T-cell (primary cell): ENCODE results near the gene MALAT1. TPM values are rescaled to one million over a fixed set of nuclear protein-coding genes. Genes with fewer than 3 reads are reported as not detected.

Experiments used
- ATAC-seq, 4 experiments: fragments of 200-7000 bp in 3 of 4; fragments of 150-1000 bp in 1 of 4; cut with Tn5 transposase; replicated peaks in 1 of 4; 1 replicate in 3 of 4; 2 replicates in 1 of 4; pipeline ENCODE4 v1.10.0; 2021; ENCODE audit warnings: moderate library complexity in 3 of 4, mild to moderate bottlenecking in 2 of 4, moderate number of reproducible peaks in 1 of 4
- CTCF ChIA-PET, 2 donors: fragments of 300-600 bp; sonication (Branson Sonifier 250); formaldehyde crosslinking; loops; one replicate each; lab custom pipeline; 2022; ENCODE audit warnings: antibody characterized with exemption in 2 of 2; lab: Charles Lee
- POLR2A ChIA-PET, 2 donors: fragments of 300-600 bp; sonication (Branson Sonifier 250); formaldehyde crosslinking; loops; one replicate each; lab custom pipeline; 2022; ENCODE audit warnings: antibody characterized with exemption in 2 of 2; lab: Charles Lee
- DNase-seq, 35 experiments: peaks; one replicate each; pipeline versions ENCODE4 v3.0.0 to v3.0.0-alpha.2; 2013 to 2023
- H3K27ac ChIP-seq: one replicate; pipeline ENCODE4 v1.5.1; 2013; ENCODE audit warnings: low read length
- H3K27me3 ChIP-seq, 2 experiments: replicated peaks in 1 of 2; 1 replicate in 1 of 2; 2 replicates in 1 of 2; pipeline versions ENCODE4 v1.6.1 to v1.7.0; 2013; ENCODE audit warnings: low read length in 1 of 2, mixed read lengths in 1 of 2; ENCODE audit not compliant: control insufficient read depth in 2 of 2, insufficient read depth in 2 of 2; ENCODE audit errors: extremely low read depth in 1 of 2
- H3K36me3 ChIP-seq, 2 donors: 1 replicate in 1 of 2; 2 replicates in 1 of 2; pipeline versions ENCODE4 v1.6.1 to v1.7.0; 2013; ENCODE audit warnings: low read length in 1 of 2; ENCODE audit not compliant: control insufficient read depth in 2 of 2, insufficient read depth in 1 of 2; ENCODE audit errors: extremely low read depth in 1 of 2
- H3K4me1 ChIP-seq, 2 experiments: 1 replicate in 1 of 2; 2 replicates in 1 of 2; pipeline versions ENCODE4 v1.6.1 to v1.7.0; 2013; ENCODE audit warnings: low read length in 2 of 2, mixed read lengths in 1 of 2; ENCODE audit not compliant: insufficient read depth in 2 of 2, control insufficient read depth in 1 of 2; ENCODE audit errors: extremely low read depth in 1 of 2
- H3K4me3 ChIP-seq, 2 donors: 1 replicate in 1 of 2; 2 replicates in 1 of 2; pipeline versions ENCODE4 v1.5.1 to v1.7.0; 2013; ENCODE audit warnings: mild to moderate bottlenecking in 2 of 2, low read length in 1 of 2, moderate library complexity in 1 of 2; ENCODE audit not compliant: control insufficient read depth in 1 of 2; ENCODE audit errors: extremely low read depth in 1 of 2
- H3K9me3 ChIP-seq: 2 replicates; pipeline ENCODE4 v1.7.0; 2013
- H3K27ac Mint-ChIP-seq, 2 donors: one replicate each; pipeline ENCODE4 v1.8.0; 2020 to 2021; ENCODE audit warnings: mild to moderate bottlenecking in 2 of 2, mixed read lengths in 2 of 2
- H3K27me3 Mint-ChIP-seq, 2 donors: one replicate each; pipeline ENCODE4 v1.8.0; 2021 to 2022; ENCODE audit warnings: mixed read lengths in 2 of 2
- H3K36me3 Mint-ChIP-seq: one replicate; pipeline ENCODE4 v1.8.0; 2021; ENCODE audit warnings: mixed read lengths
- H3K4me1 Mint-ChIP-seq, 3 donors: one replicate each; pipeline ENCODE4 v1.8.0; 2020 to 2022; ENCODE audit warnings: mixed read lengths in 3 of 3, mild to moderate bottlenecking in 1 of 3
- H3K4me3 Mint-ChIP-seq, 3 donors: one replicate each; pipeline ENCODE4 v1.8.0; 2020 to 2022; ENCODE audit warnings: mild to moderate bottlenecking in 3 of 3, mixed read lengths in 3 of 3, moderate library complexity in 3 of 3
- H3K9me3 Mint-ChIP-seq, 3 donors: one replicate each; pipeline ENCODE4 v1.8.0; 2020 to 2022; ENCODE audit warnings: mixed read lengths in 3 of 3
- WGBS: methylation state at CpG from one replicate; pipeline ENCODE4 v1.1.5; 2013; ENCODE audit warnings: missing lambda C conversion rate; ENCODE audit not compliant: insufficient coverage; 5-methylcytosine and 5-hydroxymethylcytosine counted together
- total RNA-seq, 35 experiments: library from RNA in 6 of 35; stranded (reverse) in 6 of 35; fragments of 120-200 nt in 1 of 35; gene quantifications; one replicate each; pipeline versions ENCODE4 v1.2.1 to v1.2.4 and lab custom pipeline; 2013 to 2026

The MALAT1 gene
- total RNA-seq, 5 donors from 2014 or later (not counting 1 experiment from before 2014, with no cell fraction given), result 21,382 to 33,585 (median 22,045) TPM

DNA sequence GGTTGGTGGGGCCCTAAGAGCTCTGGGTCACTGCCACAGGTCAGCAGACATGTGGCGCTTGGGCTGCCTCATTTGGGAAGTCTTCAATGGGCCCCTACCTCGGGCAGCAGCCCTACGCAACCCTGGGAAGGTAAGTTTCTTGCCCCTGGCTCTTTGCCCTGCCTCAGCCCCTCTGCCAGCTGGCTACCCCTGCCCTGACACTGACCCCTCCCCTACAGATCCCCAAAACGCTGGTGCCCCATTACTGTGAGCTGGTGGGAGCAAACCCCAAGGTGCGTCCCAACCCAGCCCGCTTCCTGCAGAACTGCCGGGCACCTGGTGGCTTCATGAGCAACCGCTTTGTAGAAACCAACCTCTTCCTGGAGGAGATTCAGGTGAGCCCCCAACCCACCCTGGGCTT is 27.9 kb downstream of the MALAT1 start:
- no peak for DNase-seq
- peak overlapping the region; percentile 47 to 79 (median 73) for H3K4me3 Mint-ChIP-seq
- H3K4me1 ChIP-seq, result peaks cover 40 to 61% of the 10 kb centered on the region in 2 experiments
- no peak overlapping the region for H3K27ac ChIP-seq
- peak overlapping the region in 1 of 2 donors; percentile 31 for H3K27ac Mint-ChIP-seq
- peaks cover 13 to 43% of the 10 kb centered on the region in 2 donors for H3K36me3 ChIP-seq
- H3K4me1 Mint-ChIP-seq, result peaks cover 53 to 61% (median 57%) of the 10 kb centered on the region in 3 donors
- peaks cover 0 to 2% of the 10 kb centered on the region in 2 donors for H3K27me3 Mint-ChIP-seq
- POLR2A ChIA-PET, result interaction anchor here in 1 of 2 donors (0.7 kb wide), 1 partner anchor 90 kb away, joined by 3 read pairs; no protein-coding TSS in a partner anchor
- no peaks in the 10 kb centered on the region for H3K9me3 Mint-ChIP-seq
- ATAC-seq, result no peak
- peaks cover 27% of the 10 kb centered on the region for H3K36me3 Mint-ChIP-seq
- H3K27me3 ChIP-seq, result no peaks in the 10 kb centered on the region
- CTCF ChIA-PET, result no interaction called here
- no peaks in the 10 kb centered on the region for H3K9me3 ChIP-seq
- 94% methylated on average over 7 of the region's 8 CpGs for WGBS
- H3K4me3 ChIP-seq, result no peak overlapping the region

DNA sequence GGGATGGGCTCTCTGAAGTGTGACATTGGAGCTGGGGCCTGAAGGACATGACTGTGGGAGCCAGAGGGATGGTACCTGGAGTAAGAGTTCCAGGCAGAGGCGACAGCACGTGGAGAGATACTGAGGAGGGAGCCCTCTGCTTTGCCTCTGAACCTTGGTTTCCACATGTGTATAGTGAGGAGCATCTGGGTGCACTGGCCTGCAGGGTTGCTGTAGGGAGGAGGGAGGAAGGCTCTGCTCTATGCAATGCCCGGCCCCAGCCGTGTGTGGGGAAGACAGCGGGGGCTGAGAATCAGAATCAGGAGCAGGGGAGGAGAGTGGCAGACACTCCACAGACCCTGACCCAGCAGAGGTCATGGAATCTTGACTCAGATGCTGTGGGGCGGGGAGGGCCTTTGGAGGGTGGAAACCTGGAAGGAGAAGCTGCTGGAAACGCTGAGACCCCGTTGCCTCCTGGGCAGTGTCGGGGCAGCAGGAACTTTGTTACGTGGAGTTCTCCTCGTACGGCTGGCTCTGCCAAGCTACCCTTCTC is 30.0 kb downstream of the MALAT1 start:
- H3K36me3 Mint-ChIP-seq, result peaks cover 31% of the 10 kb centered on the region
- Histone ChIP-seq H3K9me3 (no peaks in the 10 kb centered on the region), H3K4me1 (peaks cover 22 to 44% of the 10 kb centered on the region in 2 experiments), H3K4me3 (no peak overlapping the region), H3K27ac (no peak overlapping the region), H3K27me3 (no peaks in the 10 kb centered on the region), H3K36me3 (peaks cover 17 to 57% of the 10 kb centered on the region in 2 donors)
- DNase-seq, result no peak
- no peak overlapping the region for H3K4me3 Mint-ChIP-seq
- H3K27me3 Mint-ChIP-seq, result peaks cover 0 to 2% of the 10 kb centered on the region in 2 donors
- no peak for ATAC-seq
- peak overlapping the region; percentile 9 to 49 for H3K27ac Mint-ChIP-seq
- peaks cover 32 to 43% (median 40%) of the 10 kb centered on the region in 3 donors for H3K4me1 Mint-ChIP-seq
- ChIA-PET POLR2A (no interaction called here), CTCF (no interaction called here)
- no peaks in the 10 kb centered on the region for H3K9me3 Mint-ChIP-seq
- WGBS, result 97% methylated on average over 4 of the region's 12 CpGs

DNA sequence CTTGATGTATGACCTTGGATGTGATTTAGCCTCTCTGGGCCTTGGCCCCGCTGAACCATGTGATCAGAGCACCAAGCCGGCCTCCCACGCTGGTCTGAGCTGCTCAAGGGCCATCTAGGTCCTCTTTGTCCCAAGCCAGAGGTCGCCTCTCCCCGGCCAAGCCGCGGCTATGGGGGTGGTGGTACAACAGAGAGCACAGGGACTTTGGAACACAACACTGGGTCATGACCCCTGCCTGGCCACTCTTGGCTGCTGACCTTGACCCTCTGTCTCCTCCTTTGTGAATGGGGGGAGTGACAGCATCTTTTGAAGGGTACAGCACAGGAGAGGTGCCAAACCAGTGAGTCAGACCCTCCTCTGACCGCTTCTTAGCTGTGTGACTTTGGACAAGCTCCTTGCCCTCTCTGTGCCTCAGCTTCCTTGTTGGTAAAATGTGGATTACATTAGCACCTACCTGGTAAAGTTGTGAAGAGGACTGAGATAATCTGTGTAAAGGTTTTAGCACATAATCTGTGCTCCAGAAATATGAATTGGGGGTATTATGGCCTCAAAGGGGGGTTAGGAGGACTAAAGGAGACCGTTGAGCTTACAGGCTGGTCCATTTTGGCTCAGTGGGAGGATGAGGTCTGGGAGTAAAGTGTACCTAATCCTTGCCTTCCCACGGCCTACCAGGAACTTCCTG is 30.8 kb downstream of the MALAT1 start:
- H3K4me1 ChIP-seq, result peaks cover 15 to 36% of the 10 kb centered on the region in 2 experiments
- peaks cover 17 to 61% of the 10 kb centered on the region in 2 donors for H3K36me3 ChIP-seq
- CTCF ChIA-PET, result interaction anchor here in 1 of 2 donors (0.5 kb wide), 1 partner anchor 379 kb away, joined by 3 read pairs; no protein-coding TSS in a partner anchor
- H3K27me3 ChIP-seq, result no peaks in the 10 kb centered on the region
- peaks cover 25 to 35% (median 32%) of the 10 kb centered on the region in 3 donors for H3K4me1 Mint-ChIP-seq
- no peaks in the 10 kb centered on the region for H3K9me3 Mint-ChIP-seq
- peak overlapping the region; percentile 47 for H3K27ac ChIP-seq
- ATAC-seq (no peak), DNase-seq (no peak)
- H3K4me3 Mint-ChIP-seq, result no peak overlapping the region
- POLR2A ChIA-PET, result interaction anchor here in 1 of 2 donors (0.5 kb wide), 1 partner anchor 37 kb away, joined by 8 read pairs; no protein-coding TSS in a partner anchor
- peaks cover 31% of the 10 kb centered on the region for H3K36me3 Mint-ChIP-seq
- peak overlapping the region; percentile 74 for H3K27ac Mint-ChIP-seq
- 93% methylated on average over 4 of the region's 10 CpGs for WGBS
- no peaks in the 10 kb centered on the region for H3K27me3 Mint-ChIP-seq
- no peak overlapping the region for H3K4me3 ChIP-seq
- H3K9me3 ChIP-seq, result no peaks in the 10 kb centered on the region

DNA sequence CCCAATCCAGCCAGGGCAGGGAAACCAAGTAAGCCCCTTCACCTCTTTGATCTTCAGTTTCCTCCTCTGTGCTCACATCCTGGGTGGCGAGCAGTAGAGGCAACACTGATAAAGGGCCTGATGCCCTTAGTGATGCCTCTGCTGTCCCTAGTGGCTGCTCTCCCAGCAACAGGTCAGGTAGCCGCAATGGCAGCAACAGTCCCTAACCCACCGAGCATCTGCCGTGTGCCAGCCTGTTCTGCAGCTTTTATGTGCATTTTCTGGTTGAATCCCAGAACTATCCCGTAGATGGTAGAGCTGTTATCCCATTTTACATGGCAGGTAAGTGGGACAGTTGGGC is 31.3 kb downstream of the MALAT1 start:
- Mint-ChIP-seq H3K4me3 (no peak overlapping the region), H3K36me3 (peaks cover 31% of the 10 kb centered on the region), H3K27ac (peak overlapping the region; percentile 74), H3K4me1 (peaks cover 23 to 35% (median 32%) of the 10 kb centered on the region in 3 donors), H3K9me3 (no peaks in the 10 kb centered on the region), H3K27me3 (no peaks in the 10 kb centered on the region)
- Histone ChIP-seq H3K27ac (peak overlapping the region; percentile 47), H3K4me1 (peaks cover 15 to 36% of the 10 kb centered on the region in 2 experiments), H3K27me3 (no peaks in the 10 kb centered on the region), H3K36me3 (peaks cover 19 to 61% of the 10 kb centered on the region in 2 donors), H3K4me3 (no peak overlapping the region), H3K9me3 (no peaks in the 10 kb centered on the region)
- ChIA-PET POLR2A (interaction anchor here in 1 of 2 donors (0.5 kb wide), 1 partner anchor 36 kb away, joined by 8 read pairs; no protein-coding TSS in a partner anchor), CTCF (no interaction called here)
- DNase-seq (peak in 9 of 35 experiments; percentile 26 to 60 (median 47)), ATAC-seq (peak; percentile 39 to 76 (median 56))
- 64% methylated on average over 5 of the region's 5 CpGs for WGBS

DNA sequence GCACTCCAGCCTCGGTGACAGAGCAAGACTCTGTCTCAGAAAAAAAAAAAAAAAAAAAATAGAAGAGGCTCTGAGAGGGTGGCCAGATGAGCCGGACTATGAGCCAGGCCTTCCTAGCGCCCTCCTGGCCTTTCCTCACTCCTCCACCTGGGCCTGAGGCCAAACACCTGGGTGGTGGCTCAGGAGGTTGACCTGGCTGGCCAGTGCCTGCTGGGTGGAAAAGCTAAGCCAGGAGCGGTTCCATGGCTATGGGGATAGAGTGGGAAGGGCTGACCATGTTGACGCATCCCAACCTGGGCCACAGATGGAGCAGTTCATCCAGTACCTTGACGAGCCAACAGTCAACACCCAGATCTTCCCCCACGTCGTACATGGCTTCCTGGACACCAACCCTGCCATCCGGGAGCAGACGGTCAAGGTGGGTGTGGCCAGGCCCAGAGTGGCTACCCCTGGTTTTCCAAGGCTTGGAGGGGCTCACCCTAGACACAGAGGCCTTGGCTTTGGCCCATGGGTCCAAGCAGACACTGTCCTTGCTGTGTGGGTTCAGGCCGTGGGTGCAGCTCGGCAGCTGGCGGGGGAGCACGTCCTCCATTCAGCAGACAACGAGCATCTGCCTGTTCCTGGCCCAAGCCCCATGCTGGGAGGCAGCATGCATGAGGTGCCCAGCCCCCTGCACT is 33.7 kb downstream of the MALAT1 start:
- H3K4me3 ChIP-seq, result no peak overlapping the region
- no peaks in the 10 kb centered on the region for H3K27me3 ChIP-seq
- H3K9me3 ChIP-seq, result no peaks in the 10 kb centered on the region
- WGBS, result 96% methylated on average over 11 of the region's 15 CpGs
- H3K4me3 Mint-ChIP-seq, result no peak overlapping the region
- POLR2A ChIA-PET, result no interaction called here
- no peaks in the 10 kb centered on the region for H3K9me3 Mint-ChIP-seq
- H3K27ac ChIP-seq, result no peak overlapping the region
- CTCF ChIA-PET, result no interaction called here
- ATAC-seq, result no peak
- H3K27ac Mint-ChIP-seq, result no peak overlapping the region
- H3K36me3 ChIP-seq, result peaks cover 28 to 69% of the 10 kb centered on the region in 2 donors
- DNase-seq, result no peak
- peaks cover 28% of the 10 kb centered on the region for H3K36me3 Mint-ChIP-seq
- peaks cover 7 to 17% of the 10 kb centered on the region in 2 experiments for H3K4me1 ChIP-seq
- no peaks in the 10 kb centered on the region for H3K27me3 Mint-ChIP-seq
- peaks cover 14 to 17% (median 16%) of the 10 kb centered on the region in 3 donors for H3K4me1 Mint-ChIP-seq

DNA sequence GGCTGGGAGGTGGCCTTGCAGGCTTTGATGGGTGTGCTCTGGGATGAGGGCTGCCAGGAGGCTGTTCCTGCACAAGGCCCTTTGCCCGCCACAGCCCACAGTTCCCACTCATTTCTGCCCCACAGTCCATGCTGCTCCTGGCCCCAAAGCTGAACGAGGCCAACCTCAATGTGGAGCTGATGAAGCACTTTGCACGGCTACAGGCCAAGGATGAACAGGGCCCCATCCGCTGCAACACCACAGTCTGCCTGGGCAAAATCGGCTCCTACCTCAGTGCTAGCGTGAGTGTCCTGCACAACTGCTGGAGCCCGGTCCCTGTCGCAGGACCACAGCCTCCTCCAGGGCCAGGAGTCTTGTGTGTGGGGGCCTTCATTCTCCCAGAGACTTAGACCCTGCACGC is 36.3 kb downstream of the MALAT1 start:
- Histone ChIP-seq H3K9me3 (no peaks in the 10 kb centered on the region), H3K36me3 (peaks cover 32 to 66% of the 10 kb centered on the region in 2 donors), H3K4me3 (no peak overlapping the region), H3K27ac (no peak overlapping the region), H3K27me3 (no peaks in the 10 kb centered on the region), H3K4me1 (peaks cover 1 to 13% of the 10 kb centered on the region in 2 experiments)
- peaks cover 18% of the 10 kb centered on the region for H3K36me3 Mint-ChIP-seq
- H3K9me3 Mint-ChIP-seq, result no peaks in the 10 kb centered on the region
- H3K27me3 Mint-ChIP-seq, result no peaks in the 10 kb centered on the region
- POLR2A ChIA-PET, result no interaction called here
- CTCF ChIA-PET, result no interaction called here
- 95% methylated on average over 8 of the region's 9 CpGs for whole genome bisulfite sequencing
- H3K4me1 Mint-ChIP-seq, result peaks cover 3% of the 10 kb centered on the region in 3 donors
- H3K27ac Mint-ChIP-seq, result no peak overlapping the region
- ATAC-seq, result no peak
- H3K4me3 Mint-ChIP-seq, result no peak overlapping the region
- no peak for DNase-seq
